GM18502 (cell line): ENCODE results near the gene MEF2A.

Source experiments
- ATAC-seq: cut with Tn5 transposase; IDR thresholded peaks from one replicate; pipeline ENCODE4 v1.9.1; 2021; ENCODE audit warnings: mild to moderate bottlenecking; ENCODE audit not compliant: unreplicated experiment, poor library complexity

MEF2A gene

DNA sequence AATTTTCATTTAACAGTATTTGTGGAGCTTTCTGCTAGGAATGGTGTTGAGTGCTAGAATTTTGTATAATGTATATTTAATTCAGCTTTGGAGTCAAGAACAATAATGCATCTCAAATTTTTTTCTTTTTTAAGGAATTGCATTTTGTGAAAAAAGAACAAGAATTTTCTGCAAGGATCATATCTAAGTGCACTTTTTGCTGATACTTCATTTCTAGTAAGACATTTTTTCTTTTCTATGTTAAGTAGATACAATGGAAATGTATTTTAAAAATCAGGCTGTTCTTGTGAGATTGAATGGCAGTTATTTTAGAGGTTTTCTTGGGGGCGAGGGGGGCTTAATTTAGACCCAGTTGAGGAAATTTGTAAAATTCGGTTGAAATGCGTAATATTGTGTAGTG lies 32.5 kb downstream of the MEF2A start:
- ATAC-seq = no peak

GRCh38 chr15:99603828-99604227 lies 38.0 kb downstream of the MEF2A start:
- no peak for ATAC-seq

GRCh38 chr15:99604865-99605264 lies 39.1 kb downstream of the MEF2A start:
- no peak for ATAC-seq

GRCh38 chr15:99605490-99605931 lies 39.7 kb downstream of the MEF2A start:
- ATAC-seq = no peak

DNA sequence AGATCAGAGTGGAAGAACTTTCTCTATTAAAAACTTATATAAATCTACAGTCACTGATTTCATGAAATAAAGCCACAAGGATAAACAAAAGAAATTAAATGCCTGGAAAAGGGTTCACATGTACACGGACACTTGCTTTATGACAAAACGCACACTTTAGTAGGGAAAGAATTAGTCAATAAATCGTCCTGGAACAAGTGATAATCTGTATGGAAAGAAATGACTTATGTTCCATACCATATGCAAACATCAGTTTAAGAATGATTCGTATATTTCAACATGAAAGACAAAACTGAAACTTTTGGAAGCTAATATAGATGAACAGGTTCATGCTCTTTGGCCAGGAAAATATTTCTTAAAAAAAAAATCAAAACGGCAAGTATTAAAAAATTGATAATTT lies 40.2 kb downstream of the MEF2A start:
- no peak for ATAC-seq

DNA sequence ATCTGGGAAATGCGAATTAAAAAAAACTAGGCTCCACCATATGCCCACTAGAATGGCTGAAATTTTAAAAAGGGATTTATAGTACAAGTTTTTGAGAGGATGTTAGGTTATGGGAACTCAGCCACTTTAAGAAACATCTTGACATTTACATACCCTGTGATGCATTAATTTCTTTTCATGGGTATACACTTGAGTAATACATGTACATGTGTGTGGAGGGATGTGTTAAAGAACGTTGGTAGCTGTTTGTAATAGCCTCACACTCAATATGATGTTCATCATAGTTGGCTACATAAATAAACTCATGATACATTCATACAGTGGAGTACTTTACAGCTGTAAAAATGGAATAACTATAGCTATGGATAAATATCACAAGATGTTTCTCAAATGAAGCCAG lies 40.9 kb downstream of the MEF2A start:
- no peak for ATAC-seq

GRCh38 chr15:99613481-99613880 lies 47.7 kb downstream of the MEF2A start:
- no peak for ATAC-seq

GRCh38 chr15:99613887-99614647 lies 48.3 kb downstream of the MEF2A start:
- peak; percentile 33 for ATAC-seq

DNA sequence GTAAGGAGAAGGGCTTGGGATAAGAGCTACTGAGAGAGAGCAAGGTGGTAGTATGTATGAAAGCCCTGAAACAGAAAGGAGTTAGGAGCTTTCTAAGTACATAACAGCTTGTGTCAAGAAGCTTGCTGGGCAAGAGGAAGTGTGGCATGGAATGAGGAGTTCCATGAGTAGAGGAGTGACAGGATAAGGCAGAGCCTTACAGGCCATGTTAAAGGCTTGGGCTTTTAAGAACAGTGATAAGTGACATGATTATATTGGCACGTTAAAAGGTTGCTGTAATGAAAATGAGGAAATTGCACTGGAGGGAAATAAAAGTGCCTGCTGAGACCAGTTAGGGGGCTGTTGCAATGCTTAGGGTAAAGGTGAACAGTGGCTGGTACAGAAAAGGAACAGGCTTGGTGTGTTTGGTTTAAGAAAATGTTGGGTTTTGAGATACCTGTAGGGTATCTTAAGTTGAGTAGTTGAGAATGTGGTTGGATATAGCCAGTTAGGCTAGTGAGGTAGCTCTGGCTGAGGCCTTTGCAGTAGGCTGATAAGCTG lies 49.0 kb downstream of the MEF2A start:
- peak; percentile 68 for ATAC-seq

DNA sequence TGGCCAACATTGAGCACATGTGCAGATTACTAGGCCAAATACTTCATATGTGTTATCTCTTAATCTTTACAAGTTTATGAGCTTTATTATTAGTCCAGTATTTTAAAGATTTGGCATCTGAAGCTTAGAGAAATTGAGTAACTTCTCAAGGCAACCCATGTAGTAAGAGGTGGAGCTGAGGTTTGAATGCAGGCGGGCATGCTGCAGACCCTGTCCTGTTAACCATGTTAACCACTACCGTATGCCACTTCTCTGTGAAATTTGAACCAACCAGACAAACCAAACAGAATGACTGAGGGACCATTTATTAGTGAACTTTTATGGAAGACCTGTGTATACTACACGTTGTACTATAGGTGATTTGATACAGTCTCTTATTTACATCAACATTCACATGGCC lies 49.7 kb downstream of the MEF2A start:
- ATAC-seq = no peak

DNA sequence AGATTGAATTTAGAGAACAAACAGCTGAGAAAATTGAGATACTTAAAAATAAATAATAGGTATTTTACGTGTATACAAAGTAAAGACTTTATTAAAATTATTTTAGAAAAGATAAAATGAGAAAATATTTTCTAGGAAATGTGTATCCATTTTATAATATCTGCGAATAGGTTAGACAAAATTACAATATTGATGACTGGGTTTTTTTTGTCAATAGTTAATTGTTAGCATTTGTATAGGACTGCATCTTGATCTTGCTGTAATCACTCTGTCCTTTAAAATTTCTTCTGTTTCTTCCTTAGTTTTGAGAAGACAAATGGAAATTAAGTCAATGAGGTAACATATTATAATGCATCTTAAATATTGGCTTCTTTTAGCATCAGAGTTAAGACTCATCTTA lies 50.3 kb downstream of the MEF2A start:
- ATAC-seq = no peak

- ATAC-seq = no peak
Measured at GRCh38 chr15:99616773-99617342, 51.1 kb downstream of the MEF2A start.

DNA sequence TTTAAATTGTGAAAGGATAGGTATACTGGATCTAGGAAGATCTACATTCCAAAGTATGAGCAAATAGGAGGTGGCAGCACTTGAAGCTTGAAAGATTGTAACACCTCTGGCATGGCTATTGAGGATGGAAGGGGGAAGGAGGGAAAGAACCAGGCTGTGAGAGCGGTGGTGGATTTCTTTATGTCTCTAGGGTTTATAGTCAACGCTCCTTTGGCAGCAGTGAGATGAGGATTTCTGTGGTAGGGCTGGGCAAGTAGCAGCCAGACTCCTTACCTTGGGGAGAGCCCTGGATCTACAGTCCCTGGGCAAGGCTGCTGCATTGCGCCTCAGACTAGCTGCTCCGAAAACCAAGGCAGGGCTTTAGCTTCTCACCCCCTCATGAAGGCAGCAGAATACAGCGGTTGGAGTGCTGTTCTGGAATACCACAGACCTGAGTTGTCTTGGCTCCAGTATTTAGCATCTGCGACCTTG lies 53.2 kb downstream of the MEF2A start:
- no peak for ATAC-seq

DNA sequence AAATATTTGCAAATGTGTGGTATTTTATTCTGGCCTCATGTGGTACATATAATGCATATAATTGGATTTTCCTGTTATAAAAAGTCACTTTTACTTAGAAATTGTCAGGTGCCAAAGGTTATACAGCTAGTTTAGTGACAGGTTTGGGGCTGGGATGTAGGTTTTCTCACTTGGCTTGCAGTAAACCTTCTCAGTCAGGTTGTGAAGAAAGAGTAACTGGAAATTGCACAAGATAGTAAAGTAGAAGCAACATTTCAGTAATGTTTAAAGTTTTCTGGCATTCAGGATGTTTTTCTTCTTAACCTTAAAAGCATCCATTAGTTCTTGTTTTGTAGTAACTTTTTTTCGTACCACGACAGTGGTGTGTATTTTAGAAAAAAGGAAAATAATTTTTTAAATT lies 53.9 kb downstream of the MEF2A start:
- no peak for ATAC-seq

DNA sequence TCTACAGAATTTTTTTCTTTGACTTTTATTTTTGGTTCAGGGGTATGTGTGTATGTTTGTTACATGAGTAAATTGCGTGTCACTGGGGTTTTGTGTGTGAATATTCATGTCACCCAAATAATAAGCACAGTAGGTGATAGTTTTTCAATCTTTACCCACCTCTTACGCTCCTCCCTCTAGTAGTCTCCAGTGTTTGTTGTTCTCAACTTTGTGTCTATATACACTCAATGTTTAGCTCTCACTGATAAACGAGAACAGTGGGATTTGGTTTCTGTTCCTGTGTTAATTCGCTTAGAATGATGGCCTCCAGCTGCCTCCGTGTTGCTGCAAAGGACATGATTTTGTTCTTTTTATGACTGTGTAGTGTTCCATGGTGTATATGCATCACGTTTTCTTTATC lies 54.4 kb downstream of the MEF2A start:
- ATAC-seq = no peak

- no peak for ATAC-seq
Measured at GRCh38 chr15:99621767-99622166, 56.0 kb downstream of the MEF2A start.

- ATAC-seq = no peak
Measured at GRCh38 chr15:99628374-99629001, 62.7 kb downstream of the MEF2A start.

DNA sequence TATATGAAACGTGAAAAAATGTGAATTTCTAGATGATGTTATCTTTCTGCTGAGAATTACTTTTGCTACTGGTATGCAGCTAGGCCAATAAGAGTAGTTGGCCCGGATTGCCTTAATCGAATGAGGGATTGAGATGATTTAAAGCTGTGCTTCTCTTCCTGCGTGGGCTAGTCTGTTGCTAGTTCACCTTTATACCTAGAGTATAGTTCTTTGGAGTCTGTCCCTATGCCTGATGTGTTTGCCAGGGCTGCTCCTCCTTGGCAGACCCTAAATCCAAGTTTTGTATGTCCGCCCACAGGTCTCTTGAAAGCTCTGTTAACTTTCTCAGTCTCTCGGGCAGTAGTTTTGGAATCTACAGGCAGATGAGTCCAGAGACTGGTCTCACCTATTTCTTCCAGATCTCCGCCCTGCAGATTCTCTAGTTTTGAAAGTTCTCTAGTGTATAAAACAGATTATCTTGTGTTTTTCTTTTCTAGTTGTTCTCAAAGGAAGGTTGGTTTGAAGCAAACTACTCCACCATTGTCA lies 64.9 kb downstream of the MEF2A start:
- peak; percentile 30 for ATAC-seq

GRCh38 chr15:99631255-99631654 lies 65.5 kb downstream of the MEF2A start:
- peak; percentile 94 for ATAC-seq

DNA sequence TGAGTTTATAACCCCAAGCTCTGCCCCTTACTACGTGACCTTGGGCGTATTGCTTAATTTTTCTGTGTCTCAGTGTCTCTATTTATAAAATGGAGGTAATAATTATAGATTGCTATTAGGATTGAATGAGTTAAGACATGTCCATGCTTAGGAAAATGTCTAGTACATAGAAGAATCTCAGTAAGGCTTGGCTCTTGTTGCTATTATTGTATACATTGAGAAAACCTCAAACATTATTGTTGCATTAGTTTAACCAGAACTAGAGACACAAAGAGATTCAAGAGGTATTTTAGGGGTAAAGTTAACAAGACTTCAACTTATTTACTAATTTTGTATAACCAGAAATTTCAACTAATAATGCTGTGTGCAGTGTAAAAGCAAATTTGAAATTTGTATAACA lies 66.7 kb downstream of the MEF2A start:
- ATAC-seq = no peak

DNA sequence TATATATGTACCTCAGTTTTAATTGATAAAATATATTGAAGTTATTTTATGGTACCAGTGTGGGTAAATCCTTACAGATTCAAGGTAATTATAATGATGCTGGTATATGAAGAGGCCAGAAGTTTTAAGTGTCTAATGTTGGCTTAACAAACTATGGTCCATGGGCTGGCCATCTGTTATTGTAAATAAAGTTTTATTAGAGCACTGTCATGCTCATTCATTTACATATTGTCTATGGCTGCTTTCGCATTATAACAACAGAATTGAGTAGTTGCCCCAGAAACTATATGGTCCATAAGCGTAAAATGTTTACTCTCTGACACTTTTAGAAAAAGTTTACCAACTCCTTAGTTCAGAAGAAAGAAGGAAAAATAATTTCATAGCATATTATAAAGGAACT lies 67.9 kb downstream of the MEF2A start:
- ATAC-seq = no peak
